C4-2B (cell line): ENCODE data around the gene PRAF2.

Experiments
- CTCF ChIP-seq: fragments of 450-650 bp; conservative IDR thresholded peaks from 2 replicates; pipeline ENCODE4 v1.5.1; 2017; ENCODE audit warnings: mild to moderate bottlenecking
- ZFX ChIP-seq: fragments of 450-650 bp; IDR thresholded peaks from 2 replicates; pipeline ENCODE4 v1.6.1; 2017

- TF ChIP-seq CTCF (no peak), ZFX (no peak)
Observed at GRCh38 chrX:49122499-49122898, 48.7 kb upstream of the PRAF2 start.
